Neuronal stem cell (in vitro differentiated cells): ENCODE data around the gene TLR9.
A peak's percentile ranks its signal among the peaks of the same experiment; 100 is the strongest.

Experiments
- DNase-seq: peaks from one replicate; pipeline ENCODE4 v3.0.0-alpha.2; 2013; ENCODE audit warnings: low spot score
- H2AFZ ChIP-seq: one replicate; pipeline ENCODE4 v1.6.1; 2013; ENCODE audit warnings: mild to moderate bottlenecking, low read length, inconsistent platforms
- H2AK5ac ChIP-seq: 2 replicates; pipeline ENCODE4 v1.6.1; 2013; ENCODE audit warnings: low read depth, mild to moderate bottlenecking, inconsistent platforms, low read length, moderate library complexity, mixed read lengths
- H2BK120ac ChIP-seq: 2 replicates; pipeline ENCODE4 v1.6.1; 2013; ENCODE audit warnings: low read depth, mild to moderate bottlenecking, inconsistent platforms, low read length, moderate library complexity, mixed read lengths
- H2BK12ac ChIP-seq: one replicate; pipeline ENCODE4 v1.6.1; 2013; ENCODE audit warnings: low read length, inconsistent platforms
- H2BK15ac ChIP-seq: 2 replicates; pipeline ENCODE4 v1.6.1; 2013; ENCODE audit warnings: mild to moderate bottlenecking, low read length, inconsistent platforms, mixed read lengths
- H2BK5ac ChIP-seq: one replicate; pipeline ENCODE4 v1.6.1; 2013; ENCODE audit warnings: inconsistent platforms, mild to moderate bottlenecking, low read length, moderate library complexity
- H3K14ac ChIP-seq: one replicate; pipeline ENCODE4 v1.6.1; 2013; ENCODE audit warnings: low read length, inconsistent platforms
- H3K18ac ChIP-seq: 2 replicates; pipeline ENCODE4 v1.6.1; 2013; ENCODE audit warnings: low read length, inconsistent platforms
- H3K23ac ChIP-seq: 2 replicates; pipeline ENCODE4 v1.6.1; 2013; ENCODE audit warnings: low read depth, mild to moderate bottlenecking, mixed read lengths, low read length, inconsistent platforms; ENCODE audit not compliant: poor library complexity
- H3K27ac ChIP-seq: replicated peaks from 3 replicates; pipeline ENCODE4 v1.5.1; 2013; ENCODE audit warnings: low read length, inconsistent platforms
- H3K27me3 ChIP-seq, 3 experiments: 2 replicates each; pipeline ENCODE4 v1.6.1; 2013; ENCODE audit warnings: low read length in 3 of 3, mild to moderate bottlenecking in 2 of 3, inconsistent platforms in 1 of 3, low read depth in 1 of 3, mixed read lengths in 1 of 3, moderate library complexity in 1 of 3; ENCODE audit not compliant: control insufficient read depth in 3 of 3, insufficient read depth in 3 of 3
- H3K36me3 ChIP-seq, 2 donors: replicated peaks in 1 of 2; 2 replicates each; pipeline ENCODE4 v1.6.1; 2013; ENCODE audit warnings: low read length in 2 of 2; ENCODE audit not compliant: control insufficient read depth in 2 of 2, insufficient read depth in 2 of 2
- H3K4ac ChIP-seq: 2 replicates; pipeline ENCODE4 v1.6.1; 2013; ENCODE audit warnings: inconsistent platforms, mild to moderate bottlenecking, low read length, moderate library complexity
- H3K4me1 ChIP-seq, 2 donors: 1 replicate in 1 of 2; 2 replicates in 1 of 2; pipeline ENCODE4 v1.6.1; 2013; ENCODE audit warnings: low read length in 2 of 2, low read depth in 1 of 2; ENCODE audit not compliant: control insufficient read depth in 2 of 2, insufficient read depth in 1 of 2
- H3K4me2 ChIP-seq: one replicate; pipeline ENCODE4 v1.6.1; 2013; ENCODE audit warnings: mild to moderate bottlenecking, low read length, inconsistent platforms; ENCODE audit not compliant: insufficient read depth, poor library complexity, severe bottlenecking
- H3K4me3 ChIP-seq, 2 donors: 2 replicates each; pipeline ENCODE4 v1.5.1; 2013; ENCODE audit warnings: low read length in 2 of 2, mild to moderate bottlenecking in 2 of 2, inconsistent platforms in 1 of 2, moderate library complexity in 1 of 2
- H3K79me1 ChIP-seq: one replicate; pipeline ENCODE4 v1.6.1; 2013; ENCODE audit warnings: low read depth, mild to moderate bottlenecking, inconsistent platforms, low read length, moderate library complexity
- H3K9ac ChIP-seq: one replicate; pipeline ENCODE4 v1.6.1; 2013; ENCODE audit warnings: mild to moderate bottlenecking, low read depth, low read length, inconsistent platforms; ENCODE audit not compliant: poor library complexity
- H3K9me3 ChIP-seq, 2 donors: replicated peaks in 1 of 2; 2 replicates each; pipeline versions ENCODE3 to v1.6.1; 2013; ENCODE audit warnings: low read length in 2 of 2, mild to moderate bottlenecking in 2 of 2, inconsistent platforms in 1 of 2, low read depth in 1 of 2, mixed read lengths in 1 of 2, moderate library complexity in 1 of 2; ENCODE audit not compliant: control insufficient read depth in 2 of 2, insufficient read depth in 1 of 2
- H4K8ac ChIP-seq: one replicate; pipeline ENCODE4 v1.6.1; 2013; ENCODE audit warnings: low read depth, mild to moderate bottlenecking, inconsistent platforms, low read length, moderate library complexity
- H4K91ac ChIP-seq: one replicate; pipeline ENCODE4 v1.6.1; 2013; ENCODE audit warnings: low read length, low read depth, mild to moderate bottlenecking, inconsistent platforms; ENCODE audit not compliant: poor library complexity
- WGBS, 2 donors: extraction: QIAGEN DNeasy Blood & Tissue Kit; methylation state at CpG; one replicate each; pipeline ENCODE4 v1.1.7; 2013; ENCODE audit warnings: missing lambda C conversion rate in 2 of 2, mixed read lengths in 1 of 2; ENCODE audit not compliant: insufficient read length in 2 of 2, insufficient replicate concordance in 1 of 2; ENCODE audit errors: extremely low coverage in 2 of 2; 5-methylcytosine and 5-hydroxymethylcytosine counted together

The TLR9 gene

DNA sequence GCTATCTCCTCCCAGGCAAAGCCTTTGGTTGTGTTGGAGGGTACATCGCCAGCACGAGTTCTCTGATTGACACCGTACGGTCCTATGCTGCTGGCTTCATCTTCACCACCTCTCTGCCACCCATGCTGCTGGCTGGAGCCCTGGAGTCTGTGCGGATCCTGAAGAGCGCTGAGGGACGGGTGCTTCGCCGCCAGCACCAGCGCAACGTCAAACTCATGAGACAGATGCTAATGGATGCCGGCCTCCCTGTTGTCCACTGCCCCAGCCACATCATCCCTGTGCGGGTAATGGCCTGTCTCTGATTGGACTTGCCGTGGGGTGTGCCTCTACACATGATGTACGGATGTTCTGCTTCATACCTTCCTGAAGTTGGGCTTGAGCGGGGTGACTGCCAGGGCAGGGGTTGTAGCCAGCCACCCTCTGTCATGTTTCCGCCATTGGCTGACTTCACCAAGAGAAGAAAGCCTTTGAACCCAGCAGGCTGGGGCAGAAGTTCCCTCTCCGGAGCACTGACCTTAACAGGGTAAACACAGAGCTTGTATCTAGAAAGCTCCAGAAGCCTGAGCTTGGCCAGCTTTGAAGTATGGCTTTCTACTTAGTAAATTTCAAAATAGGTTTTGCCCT, 14.1 kb downstream of the TLR9 start:
- H3K36me3 ChIP-seq, result peaks cover 65 to 94% of the 10 kb centered on the region in 2 donors
- no peak for DNase-seq
- H3K27me3 ChIP-seq, result no peaks in the 10 kb centered on the region
- H3K4ac ChIP-seq, result no peak overlapping the region
- no peaks in the 10 kb centered on the region for H3K4me1 ChIP-seq
- no peak overlapping the region for H2BK5ac ChIP-seq
- no peak overlapping the region for H4K8ac ChIP-seq
- H3K9me3 ChIP-seq, result peaks cover 0 to 2% of the 10 kb centered on the region in 2 donors
- no peak overlapping the region for H3K27ac ChIP-seq
- no peak overlapping the region for H3K14ac ChIP-seq
- H3K23ac ChIP-seq, result no peak overlapping the region
- peaks cover 2% of the 10 kb centered on the region for H3K79me1 ChIP-seq
- H3K18ac ChIP-seq, result no peak overlapping the region
- no peak overlapping the region for H2BK12ac ChIP-seq
- no CpG with 5 or more reads among the region's 18 CpGs for WGBS, 2 donors
- H4K91ac ChIP-seq, result no peak overlapping the region
- H2AFZ ChIP-seq, result no peak overlapping the region
- H2BK120ac ChIP-seq, result no peak overlapping the region
- H3K4me3 ChIP-seq, result peak overlapping the region in 1 of 2 donors; percentile 56
- no peak overlapping the region for H3K4me2 ChIP-seq
- H2BK15ac ChIP-seq, result no peak overlapping the region
- H2AK5ac ChIP-seq, result no peak overlapping the region
- H3K9ac ChIP-seq, result no peak overlapping the region

GRCh38 chr3:52210550-52211046, 14.8 kb downstream of the TLR9 start:
- Histone ChIP-seq H3K14ac (no peak overlapping the region), H4K8ac (no peak overlapping the region), H3K9me3 (peaks cover 0 to 2% of the 10 kb centered on the region in 2 donors), H3K4ac (no peak overlapping the region), H4K91ac (no peak overlapping the region), H3K9ac (no peak overlapping the region), H2BK12ac (no peak overlapping the region), H3K23ac (no peak overlapping the region), H2AK5ac (no peak overlapping the region), H3K27me3 (no peaks in the 10 kb centered on the region), H3K79me1 (peaks cover 2% of the 10 kb centered on the region), H3K4me1 (no peaks in the 10 kb centered on the region), H3K36me3 (peaks cover 71 to 97% of the 10 kb centered on the region in 2 donors), H2BK15ac (no peak overlapping the region), H2BK120ac (no peak overlapping the region), H2BK5ac (no peak overlapping the region), H3K27ac (no peak overlapping the region), H3K4me3 (no peak overlapping the region), H3K4me2 (no peak overlapping the region), H2AFZ (no peak overlapping the region), H3K18ac (no peak overlapping the region)
- WGBS, 2 donors, result no CpG with 5 or more reads among the region's 6 CpGs
- no peak for DNase-seq

GRCh38 chr3:52210037-52210436, 15.4 kb downstream of the TLR9 start:
- Histone ChIP-seq H3K79me1 (peaks cover 2% of the 10 kb centered on the region), H3K27ac (no peak overlapping the region), H3K4me1 (no peaks in the 10 kb centered on the region), H2BK15ac (no peak overlapping the region), H3K4ac (no peak overlapping the region), H2BK120ac (no peak overlapping the region), H2BK5ac (no peak overlapping the region), H2BK12ac (no peak overlapping the region), H3K36me3 (peaks cover 71 to 97% of the 10 kb centered on the region in 2 donors), H3K4me2 (no peak overlapping the region), H3K23ac (no peak overlapping the region), H3K4me3 (no peak overlapping the region), H2AK5ac (no peak overlapping the region), H4K91ac (no peak overlapping the region), H3K18ac (no peak overlapping the region), H2AFZ (no peak overlapping the region), H4K8ac (no peak overlapping the region), H3K9ac (no peak overlapping the region), H3K27me3 (no peaks in the 10 kb centered on the region), H3K14ac (no peak overlapping the region), H3K9me3 (peaks cover 0 to 2% of the 10 kb centered on the region in 2 donors)
- DNase-seq, result no peak

DNA sequence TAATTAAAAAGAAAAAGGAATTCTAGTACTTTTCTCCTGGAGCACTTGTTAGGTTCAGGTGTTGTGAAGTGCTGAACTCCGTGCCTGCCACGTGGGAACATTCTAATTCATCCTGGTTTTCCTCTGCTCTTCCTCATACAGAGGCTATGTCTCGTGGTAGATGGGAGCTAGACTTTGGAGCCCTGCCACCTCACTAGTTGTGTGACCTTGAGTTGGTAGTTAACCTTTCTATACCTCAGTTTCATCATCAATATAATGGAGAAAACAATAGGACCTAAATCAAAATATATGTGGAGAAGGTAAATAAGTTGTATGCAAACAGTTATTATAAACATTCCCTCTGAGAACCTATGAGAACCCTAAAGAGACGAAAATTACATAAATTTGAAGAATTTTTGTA, 16.9 kb downstream of the TLR9 start:
- Histone ChIP-seq H2BK5ac (no peak overlapping the region), H3K9ac (no peak overlapping the region), H3K9me3 (peaks cover 0 to 2% of the 10 kb centered on the region in 2 donors), H2BK120ac (no peak overlapping the region), H3K4me1 (no peaks in the 10 kb centered on the region), H3K27me3 (no peaks in the 10 kb centered on the region), H3K36me3 (peaks cover 69 to 97% of the 10 kb centered on the region in 2 donors), H3K79me1 (peaks cover 2% of the 10 kb centered on the region), H3K4me3 (no peak overlapping the region), H3K14ac (no peak overlapping the region), H4K8ac (no peak overlapping the region), H2AK5ac (no peak overlapping the region), H2AFZ (no peak overlapping the region), H2BK15ac (no peak overlapping the region), H3K27ac (no peak overlapping the region), H3K4ac (no peak overlapping the region), H4K91ac (no peak overlapping the region), H3K4me2 (no peak overlapping the region), H3K23ac (peak overlapping the region; percentile 27), H2BK12ac (no peak overlapping the region), H3K18ac (no peak overlapping the region)
- WGBS, 2 donors, result no CpG with 5 or more reads among the region's 4 CpGs
- DNase-seq, result no peak
